Transverse colon (tissue), 4 donors: ENCODE results near the gene UNC5CL.

Experiments used
- POLR2AphosphoS5 ChIP-seq, 3 donors: sonication (generic); formaldehyde crosslinking; IDR thresholded peaks; one replicate each; pipeline ENCODE4 v1.6.1; 2016; ENCODE audit warnings: antibody characterized with exemption in 3 of 3
- TF ChIP-seq, protein P1 (sequence below), 5 experiments: fragments of 200-600 bp in 3 of 5; fragments of 450-650 bp in 2 of 5; sonication (generic) in 3 of 5; IDR thresholded peaks; 1 replicate in 2 of 5; 2 replicates in 3 of 5; pipeline ENCODE4 v1.5.1; 2016 to 2017; ENCODE audit warnings: antibody characterized with exemption in 5 of 5, inconsistent platforms in 3 of 5, mild to moderate bottlenecking in 2 of 5, moderate library complexity in 1 of 5

DNA sequence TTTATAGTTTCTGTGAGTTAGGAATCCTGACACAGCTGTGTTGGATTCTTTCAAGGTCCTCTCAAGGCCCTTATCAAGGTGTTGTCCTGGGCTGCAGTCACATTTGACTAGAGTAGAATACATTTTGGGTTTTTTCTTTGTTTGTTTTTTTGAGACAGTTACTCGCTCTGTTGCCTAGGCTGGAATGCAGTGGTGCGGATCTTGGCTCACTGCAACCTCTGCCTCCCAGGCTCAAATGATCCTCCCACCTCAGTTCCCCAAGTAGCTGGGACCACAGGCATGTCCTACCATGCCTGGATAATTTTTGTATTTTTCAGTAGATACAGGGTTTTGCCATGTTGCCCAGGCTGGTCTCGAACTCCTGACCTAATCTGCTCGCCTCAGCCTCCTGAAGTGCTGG, 49.4 kb upstream of the UNC5CL start:
- TF ChIP-seq, protein P1, sequence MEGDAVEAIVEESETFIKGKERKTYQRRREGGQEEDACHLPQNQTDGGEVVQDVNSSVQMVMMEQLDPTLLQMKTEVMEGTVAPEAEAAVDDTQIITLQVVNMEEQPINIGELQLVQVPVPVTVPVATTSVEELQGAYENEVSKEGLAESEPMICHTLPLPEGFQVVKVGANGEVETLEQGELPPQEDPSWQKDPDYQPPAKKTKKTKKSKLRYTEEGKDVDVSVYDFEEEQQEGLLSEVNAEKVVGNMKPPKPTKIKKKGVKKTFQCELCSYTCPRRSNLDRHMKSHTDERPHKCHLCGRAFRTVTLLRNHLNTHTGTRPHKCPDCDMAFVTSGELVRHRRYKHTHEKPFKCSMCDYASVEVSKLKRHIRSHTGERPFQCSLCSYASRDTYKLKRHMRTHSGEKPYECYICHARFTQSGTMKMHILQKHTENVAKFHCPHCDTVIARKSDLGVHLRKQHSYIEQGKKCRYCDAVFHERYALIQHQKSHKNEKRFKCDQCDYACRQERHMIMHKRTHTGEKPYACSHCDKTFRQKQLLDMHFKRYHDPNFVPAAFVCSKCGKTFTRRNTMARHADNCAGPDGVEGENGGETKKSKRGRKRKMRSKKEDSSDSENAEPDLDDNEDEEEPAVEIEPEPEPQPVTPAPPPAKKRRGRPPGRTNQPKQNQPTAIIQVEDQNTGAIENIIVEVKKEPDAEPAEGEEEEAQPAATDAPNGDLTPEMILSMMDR (IDR thresholded peaks at IDR 0.05) = no peak
- TF ChIP-seq POLR2AphosphoS5 (IDR thresholded peaks at IDR 0.05) = no peak
